SK-N-SH (cell line): ENCODE results near the gene CLVS2. TPM values are rescaled to one million over a fixed set of nuclear protein-coding genes. Genes with fewer than 3 reads are reported as not detected.

Experiments
- CTCF ChIA-PET: fragments of 300-600, 350-600 bp; formaldehyde crosslinking; extraction: SDS; loops from one replicate; lab custom pipeline; 2021; lab: Yijun Ruan, JAX
- POLR2A ChIA-PET: fragments of 350-600 bp; sonication (Branson Sonifier 250); formaldehyde crosslinking; extraction: SDS; loops from one replicate; lab custom pipeline; 2020; ENCODE audit warnings: antibody characterized with exemption, inconsistent platforms; lab: Yijun Ruan, JAX
- DNase-seq: peaks from one replicate; pipeline ENCODE4 v3.0.0; 2012
- H2AFZ ChIP-seq: fragments of 200-600 bp; sonication (generic); 2 replicates; pipeline ENCODE4 v1.8.1; 2016; ENCODE audit warnings: antibody characterized with exemption, mild to moderate bottlenecking, low read depth
- H3F3A ChIP-seq: fragments of 200-600 bp; sonication (generic); replicated peaks from 2 replicates; pipeline ENCODE3; 2016; ENCODE audit warnings: antibody characterized with exemption, mild to moderate bottlenecking; ENCODE audit not compliant: insufficient read depth
- H3K27ac ChIP-seq, 2 experiments: fragments of 200-500 bp in 1 of 2; fragments of 200-600 bp in 1 of 2; sonication (Bioruptor generic) in 1 of 2; sonication (generic), shearing (Covaris generic) in 1 of 2; 2 replicates each; pipeline versions ENCODE4 v1.5.1 to v1.6.1; 2014 to 2016; ENCODE audit warnings: low read depth in 2 of 2, inconsistent platforms in 1 of 2, low read length in 1 of 2, mild to moderate bottlenecking in 1 of 2, mixed read lengths in 1 of 2
- H3K27me3 ChIP-seq: fragments of 200-600 bp; sonication (generic), shearing (Covaris generic); 2 replicates; pipeline ENCODE4 v1.6.1; 2016; ENCODE audit warnings: mixed run types; ENCODE audit not compliant: insufficient read depth
- H3K36me3 ChIP-seq, 2 experiments: fragments of 200-500 bp in 1 of 2; fragments of 200-600 bp in 1 of 2; sonication (Bioruptor generic) in 1 of 2; sonication (generic) in 1 of 2; replicated peaks in 1 of 2; 2 replicates each; pipeline versions ENCODE3 to v1.5.1; 2014 to 2016; ENCODE audit warnings: low read length in 1 of 2, mild to moderate bottlenecking in 1 of 2; ENCODE audit not compliant: insufficient read depth in 2 of 2, control insufficient read depth in 1 of 2
- H3K4me1 ChIP-seq, 2 experiments: fragments of 200-500 bp in 1 of 2; fragments of 200-600 bp in 1 of 2; sonication (Bioruptor generic) in 1 of 2; sonication (generic), shearing (Covaris generic) in 1 of 2; 2 replicates each; pipeline versions ENCODE4 v1.5.1 to v1.6.1; 2014 to 2016; ENCODE audit warnings: low read depth in 1 of 2, low read length in 1 of 2, mixed run types in 1 of 2; ENCODE audit not compliant: insufficient read depth in 2 of 2, control insufficient read depth in 1 of 2
- H3K4me2 ChIP-seq: fragments of 200-600 bp; sonication (generic), shearing (Covaris generic); 2 replicates; pipeline ENCODE4 v1.6.1; 2017; ENCODE audit warnings: mixed run types
- H3K4me3 ChIP-seq, 2 experiments: fragments of 200-500 bp in 1 of 2; fragments of 200-600 bp in 1 of 2; sonication (Bioruptor generic) in 1 of 2; sonication (generic), shearing (Covaris generic) in 1 of 2; 2 replicates each; pipeline versions ENCODE4 v1.5.1 to v1.8.1; 2014 to 2016; ENCODE audit warnings: low read depth in 2 of 2, inconsistent platforms in 1 of 2, low read length in 1 of 2, mild to moderate bottlenecking in 1 of 2, mixed read lengths in 1 of 2, moderate library complexity in 1 of 2
- H3K79me2 ChIP-seq: fragments of 200-600 bp; sonication (generic); 2 replicates; pipeline ENCODE4 v1.8.1; 2017; ENCODE audit warnings: mild to moderate bottlenecking; ENCODE audit not compliant: insufficient read depth
- H3K9ac ChIP-seq: fragments of 200-600 bp; sonication (generic); 2 replicates; pipeline ENCODE4 v1.6.1; 2017; ENCODE audit warnings: mixed run types
- H3K9me2 ChIP-seq: fragments of 200-600 bp; sonication (generic); 2 replicates; pipeline ENCODE4 v1.6.1; 2017; ENCODE audit warnings: mixed run types
- H3K9me3 ChIP-seq: fragments of 200-600 bp; sonication (generic); 2 replicates; pipeline ENCODE4 v1.6.1; 2017; ENCODE audit warnings: mixed run types, mild to moderate bottlenecking, moderate library complexity
- H4K20me1 ChIP-seq: fragments of 200-600 bp; sonication (generic); 2 replicates; pipeline ENCODE4 v1.6.1; 2017; ENCODE audit warnings: mild to moderate bottlenecking, mixed run types; ENCODE audit not compliant: insufficient read depth
- CHD2 ChIP-seq: fragments of 150-350 bp; IDR thresholded peaks from 2 replicates; pipeline ENCODE4 v1.6.1; 2018; ENCODE audit warnings: low read length; ENCODE audit not compliant: partially characterized antibody
- ELF1 ChIP-seq: IDR thresholded peaks from 2 replicates; pipeline ENCODE4 v1.4.0; 2012
- EP300 ChIP-seq, 2 experiments: IDR thresholded peaks; 2 replicates each; pipeline versions ENCODE4 v1.4.0 to v1.6.1; 2012; ENCODE audit warnings: borderline replicate concordance in 1 of 2, low read depth in 1 of 2, low read length in 1 of 2
- FOSL2 ChIP-seq: IDR thresholded peaks from 2 replicates; pipeline ENCODE4 v1.4.0; 2012; ENCODE audit warnings: low read depth, mild to moderate bottlenecking, moderate library complexity, borderline replicate concordance
- GATA2 ChIP-seq: sonication (generic); formaldehyde crosslinking; IDR thresholded peaks from 2 replicates; pipeline ENCODE4 v1.5.0; 2020; ENCODE audit warnings: mild to moderate bottlenecking, missing genetic modification reagents
- JUND ChIP-seq: IDR thresholded peaks from 2 replicates; pipeline ENCODE4 v1.4.0; 2012
- MXI1 ChIP-seq: IDR thresholded peaks from 2 replicates; pipeline ENCODE4 v1.6.1; 2012; ENCODE audit warnings: mild to moderate bottlenecking, low read depth, low read length, improper control_type of control experiment
- RAD21 ChIP-seq: IDR thresholded peaks from 2 replicates; pipeline ENCODE4 v1.6.1; 2012; ENCODE audit warnings: mild to moderate bottlenecking, low read length
- RFX5 ChIP-seq: IDR thresholded peaks from 2 replicates; pipeline ENCODE4 v1.6.1; 2012; ENCODE audit warnings: mild to moderate bottlenecking, improper control_type of control experiment, low read length
- RXRA ChIP-seq: IDR thresholded peaks from 2 replicates; pipeline ENCODE4 v1.4.0; 2012; ENCODE audit warnings: low read depth, mild to moderate bottlenecking, borderline replicate concordance
- SMC3 ChIP-seq: IDR thresholded peaks from 2 replicates; pipeline ENCODE4 v1.6.1; 2012; ENCODE audit warnings: low read depth, low read length, improper control_type of control experiment
- TAF1 ChIP-seq: IDR thresholded peaks from 2 replicates; pipeline ENCODE4 v1.6.1; 2012; ENCODE audit warnings: low read depth, mild to moderate bottlenecking, low read length, moderate library complexity, borderline replicate concordance
- TCF12 ChIP-seq: IDR thresholded peaks from 2 replicates; pipeline ENCODE4 v1.4.0; 2012
- TEAD4 ChIP-seq: IDR thresholded peaks from 2 replicates; pipeline ENCODE4 v1.4.0; 2012; ENCODE audit warnings: mild to moderate bottlenecking, borderline replicate concordance; ENCODE audit not compliant: insufficient read depth
- WGBS: methylation state at CpG from one replicate; pipeline ENCODE4 v1.1.6; 2017; ENCODE audit warnings: low lambda C conversion rate; 5-methylcytosine and 5-hydroxymethylcytosine counted together
- polyA plus RNA-seq, 3 experiments: library from polyadenylated mRNA; depleted of rRNA; stranded (reverse); fragments of >200 nt; gene quantifications; 2 replicates each; pipeline ENCODE4 v1.2.3, GENCODE V29; 2012
- TF ChIP-seq, protein P1 (sequence below): IDR thresholded peaks from 2 replicates; pipeline ENCODE4 v1.4.0; 2012; ENCODE audit warnings: low read depth, borderline replicate concordance
- TF ChIP-seq, protein P2 (sequence below): fragments of 200-600 bp; sonication (generic); IDR thresholded peaks from 2 replicates; pipeline ENCODE4 v1.6.1; 2017; ENCODE audit warnings: antibody characterized with exemption, mild to moderate bottlenecking, moderate library complexity

The CLVS2 gene, protein sequence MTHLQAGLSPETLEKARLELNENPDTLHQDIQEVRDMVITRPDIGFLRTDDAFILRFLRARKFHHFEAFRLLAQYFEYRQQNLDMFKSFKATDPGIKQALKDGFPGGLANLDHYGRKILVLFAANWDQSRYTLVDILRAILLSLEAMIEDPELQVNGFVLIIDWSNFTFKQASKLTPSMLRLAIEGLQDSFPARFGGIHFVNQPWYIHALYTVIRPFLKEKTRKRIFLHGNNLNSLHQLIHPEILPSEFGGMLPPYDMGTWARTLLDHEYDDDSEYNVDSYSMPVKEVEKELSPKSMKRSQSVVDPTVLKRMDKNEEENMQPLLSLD
- 0.05 TPM in 2 replicates for polyA plus RNA-seq (2012; rRNA removed)
- polyA plus RNA-seq (2012; cell fraction: cytosol; rRNA removed), result 0.12 and 0.30 TPM in 2 replicates
- 0.02 TPM in 2 replicates for polyA plus RNA-seq (2012; cell fraction: nucleus; rRNA removed)

DNA sequence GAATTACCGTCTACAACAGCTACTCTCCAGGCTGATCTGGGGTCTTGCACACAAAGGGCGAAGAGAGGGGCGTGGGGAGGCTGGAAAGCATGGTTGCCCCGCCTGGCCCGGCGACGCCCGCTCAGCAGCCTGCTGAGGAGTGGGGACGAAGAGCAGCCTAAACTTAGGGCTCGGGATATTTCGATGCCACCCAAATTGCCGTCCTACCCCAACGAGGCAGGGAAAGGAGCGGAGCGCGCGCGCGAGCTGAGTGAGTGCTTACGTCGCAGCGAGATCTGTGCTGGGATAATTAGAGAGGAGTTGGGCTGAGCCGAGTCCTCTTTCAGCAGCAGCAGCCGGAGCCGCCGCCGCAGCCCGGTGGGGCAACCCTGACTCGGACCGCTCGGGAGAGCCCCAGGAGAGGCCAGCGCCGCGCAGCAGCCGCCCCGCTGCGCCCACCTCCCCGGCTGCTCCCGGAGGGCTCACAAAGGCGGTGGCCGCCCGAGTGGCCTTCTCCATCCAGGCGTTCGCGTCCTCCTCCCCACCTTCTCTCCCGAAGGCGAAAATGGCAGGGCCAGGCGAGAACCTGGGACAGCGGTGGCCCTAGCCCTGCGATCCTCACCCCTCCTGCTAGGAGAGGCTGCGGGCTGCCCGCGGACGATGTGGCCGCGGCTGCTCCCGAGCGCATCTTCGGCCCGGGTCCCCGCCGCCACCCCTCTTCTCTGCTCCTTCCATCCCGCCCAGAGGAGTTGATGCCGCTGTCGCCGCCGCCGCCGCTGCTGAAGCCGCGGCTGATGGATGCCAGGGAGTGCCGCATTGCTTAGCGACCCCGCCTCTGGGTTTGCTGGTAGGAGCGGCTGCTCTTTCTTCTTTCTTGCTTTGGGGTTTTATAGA is at the start of gene CLVS2:
Gene CLVS2, plus strand, starts transcription at position 315 of the 873 bp plus-strand sequence. CDS start 1,543 bp downstream, outside the sequence.
- peaks cover 23% of the 10 kb centered on the region; the same call in 1 of the 2 replicates for H3K27me3 ChIP-seq
- H3K36me3 ChIP-seq, result no peaks in the 10 kb centered on the region
- TF ChIP-seq MXI1 (peak; percentile 71), RAD21 (no peak), TEAD4 (no peak), GATA2 (CRISPR knock-in tag) (peak; percentile 56)
- no peaks in the 10 kb centered on the region for H4K20me1 ChIP-seq
- ChIA-PET CTCF (interaction anchor here (1.8 kb wide), 1 partner anchor 160 kb away, joined by 4 read pairs; no protein-coding TSS in a partner anchor), POLR2A (interaction anchor here (0.7 to 0.9 kb wide), 2 partner anchors 11 to 15 kb away, joined by 3 read pairs; no protein-coding TSS in a partner anchor)
- peak within 1 kb of the TSS; percentile 50; the same call in 1 of the 2 replicates for H2AFZ ChIP-seq
- peak; percentile 81 for DNase-seq
- H3K4me3 ChIP-seq, result peak within 1 kb of the TSS; percentile 52 to 58
- peaks cover 0 to 6% of the 10 kb centered on the region in 2 experiments; a peak in 2 of 4 replicates for H3K4me1 ChIP-seq
- no peaks in the 10 kb centered on the region for H3K79me2 ChIP-seq
- no peaks in the 10 kb centered on the region for H3K9me2 ChIP-seq
- no peak within 1 kb of the TSS for H3K9ac ChIP-seq
- 3% methylated on average over 23 of the region's 75 CpGs for WGBS
- no peaks in the 10 kb centered on the region for H3K9me3 ChIP-seq
- no peaks in the 10 kb centered on the region for H3F3A ChIP-seq
- H3K4me2 ChIP-seq, result peak within 1 kb of the TSS; percentile 78
- peak within 1 kb of the TSS in 1 of 2 experiments; percentile 89; a peak in 2 of 4 replicates for H3K27ac ChIP-seq

DNA sequence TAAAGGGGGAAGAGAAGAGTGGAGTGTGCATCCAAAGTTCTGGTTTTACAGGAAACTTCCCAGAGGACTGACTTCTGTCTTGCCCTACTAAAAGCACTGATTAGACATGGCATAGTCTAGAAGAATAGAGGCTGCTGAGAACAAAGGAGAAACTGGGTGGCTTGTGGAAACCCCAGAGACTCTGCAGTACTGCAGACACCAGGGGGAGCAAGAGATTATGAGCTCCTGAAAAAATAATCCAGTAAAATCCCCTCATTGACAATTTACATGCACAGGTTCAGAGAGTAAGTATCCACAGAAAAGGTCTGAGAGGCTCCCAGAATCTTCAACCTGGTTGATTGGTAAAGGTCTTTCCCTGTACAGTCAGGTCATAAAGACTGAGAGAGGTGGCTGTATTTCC is 48.7 kb upstream of the CLVS2 start:
- no peaks in the 10 kb centered on the region for H3K9me3 ChIP-seq
- TF ChIP-seq SMC3 (peak; percentile 47), MXI1 (no peak), RAD21 (peak; percentile 72)
- H3K9me2 ChIP-seq, result no peaks in the 10 kb centered on the region
- no peak overlapping the region for H3K4me3 ChIP-seq
- H2AFZ ChIP-seq, result no peak overlapping the region
- H3K4me1 ChIP-seq, result no peaks in the 10 kb centered on the region
- CTCF ChIA-PET, result interaction anchor here (0.6 to 3.5 kb wide), 20 partner anchors 10 to 384 kb away, joined by 3 to 45 read pairs (median 4); no protein-coding TSS in a partner anchor
- no peak overlapping the region for H3K9ac ChIP-seq
- H3K27ac ChIP-seq, result no peak overlapping the region
- H3K4me2 ChIP-seq, result no peak overlapping the region
- no peaks in the 10 kb centered on the region for H4K20me1 ChIP-seq
- POLR2A ChIA-PET, result no interaction called here
- no peaks in the 10 kb centered on the region for H3F3A ChIP-seq
- H3K27me3 ChIP-seq, result no peaks in the 10 kb centered on the region
- H3K79me2 ChIP-seq, result no peaks in the 10 kb centered on the region
- DNase-seq, result peak; percentile 36
- H3K36me3 ChIP-seq, result no peaks in the 10 kb centered on the region

DNA sequence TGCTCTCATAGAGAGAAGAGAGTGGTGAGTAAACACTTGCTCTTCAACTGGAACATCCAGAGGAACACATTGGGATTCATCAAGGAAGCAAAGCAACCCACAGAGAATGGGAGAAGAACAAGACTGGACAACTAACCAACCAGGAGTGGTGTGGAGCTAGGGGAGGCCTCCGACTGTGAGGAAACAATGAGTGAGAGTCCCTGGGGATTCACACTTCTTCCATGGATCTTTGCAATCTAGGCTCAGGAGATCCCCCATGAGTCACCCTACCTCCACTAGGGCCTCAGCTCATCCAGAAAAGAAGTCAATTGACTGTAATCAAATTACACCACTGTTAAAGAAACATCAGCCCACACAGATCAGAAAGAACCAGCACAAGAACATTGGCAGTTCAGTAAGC is 42.3 kb upstream of the CLVS2 start:
- Histone ChIP-seq H3K4me3 (no peak overlapping the region), H3K9me2 (no peaks in the 10 kb centered on the region), H2AFZ (no peak overlapping the region), H3K36me3 (no peaks in the 10 kb centered on the region), H3K27me3 (no peaks in the 10 kb centered on the region), H4K20me1 (no peaks in the 10 kb centered on the region), H3F3A (no peaks in the 10 kb centered on the region), H3K9me3 (no peaks in the 10 kb centered on the region), H3K79me2 (no peaks in the 10 kb centered on the region), H3K4me2 (no peak overlapping the region), H3K27ac (no peak overlapping the region), H3K4me1 (no peaks in the 10 kb centered on the region), H3K9ac (no peak overlapping the region)
- no peak for DNase-seq
- 0% methylated on average over 1 of the region's 1 CpG for WGBS
- ChIA-PET CTCF (no interaction called here), POLR2A (no interaction called here)
- TF ChIP-seq RAD21 (no peak), ELF1 (no peak), TAF1 (no peak), CHD2 (no peak), MXI1 (no peak), JUND (no peak), RFX5 (no peak), FOSL2 (no peak), TCF12 (no peak), EP300 (IDR thresholded peaks at IDR 0.05; ENCODE audit: borderline replicate concordance in 1 of 2, low read depth in 1 of 2, low read length in 1 of 2) (no peak), RXRA (no peak)
- TF ChIP-seq, protein P1, sequence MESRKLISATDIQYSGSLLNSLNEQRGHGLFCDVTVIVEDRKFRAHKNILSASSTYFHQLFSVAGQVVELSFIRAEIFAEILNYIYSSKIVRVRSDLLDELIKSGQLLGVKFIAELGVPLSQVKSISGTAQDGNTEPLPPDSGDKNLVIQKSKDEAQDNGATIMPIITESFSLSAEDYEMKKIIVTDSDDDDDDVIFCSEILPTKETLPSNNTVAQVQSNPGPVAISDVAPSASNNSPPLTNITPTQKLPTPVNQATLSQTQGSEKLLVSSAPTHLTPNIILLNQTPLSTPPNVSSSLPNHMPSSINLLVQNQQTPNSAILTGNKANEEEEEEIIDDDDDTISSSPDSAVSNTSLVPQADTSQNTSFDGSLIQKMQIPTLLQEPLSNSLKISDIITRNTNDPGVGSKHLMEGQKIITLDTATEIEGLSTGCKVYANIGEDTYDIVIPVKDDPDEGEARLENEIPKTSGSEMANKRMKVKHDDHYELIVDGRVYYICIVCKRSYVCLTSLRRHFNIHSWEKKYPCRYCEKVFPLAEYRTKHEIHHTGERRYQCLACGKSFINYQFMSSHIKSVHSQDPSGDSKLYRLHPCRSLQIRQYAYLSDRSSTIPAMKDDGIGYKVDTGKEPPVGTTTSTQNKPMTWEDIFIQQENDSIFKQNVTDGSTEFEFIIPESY, result no peak
- TF ChIP-seq, protein P2, sequence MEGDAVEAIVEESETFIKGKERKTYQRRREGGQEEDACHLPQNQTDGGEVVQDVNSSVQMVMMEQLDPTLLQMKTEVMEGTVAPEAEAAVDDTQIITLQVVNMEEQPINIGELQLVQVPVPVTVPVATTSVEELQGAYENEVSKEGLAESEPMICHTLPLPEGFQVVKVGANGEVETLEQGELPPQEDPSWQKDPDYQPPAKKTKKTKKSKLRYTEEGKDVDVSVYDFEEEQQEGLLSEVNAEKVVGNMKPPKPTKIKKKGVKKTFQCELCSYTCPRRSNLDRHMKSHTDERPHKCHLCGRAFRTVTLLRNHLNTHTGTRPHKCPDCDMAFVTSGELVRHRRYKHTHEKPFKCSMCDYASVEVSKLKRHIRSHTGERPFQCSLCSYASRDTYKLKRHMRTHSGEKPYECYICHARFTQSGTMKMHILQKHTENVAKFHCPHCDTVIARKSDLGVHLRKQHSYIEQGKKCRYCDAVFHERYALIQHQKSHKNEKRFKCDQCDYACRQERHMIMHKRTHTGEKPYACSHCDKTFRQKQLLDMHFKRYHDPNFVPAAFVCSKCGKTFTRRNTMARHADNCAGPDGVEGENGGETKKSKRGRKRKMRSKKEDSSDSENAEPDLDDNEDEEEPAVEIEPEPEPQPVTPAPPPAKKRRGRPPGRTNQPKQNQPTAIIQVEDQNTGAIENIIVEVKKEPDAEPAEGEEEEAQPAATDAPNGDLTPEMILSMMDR, result no peak
